ENCODE measurements around the gene FGF8.

- TF ChIP-seq EZH2 (IDR thresholded peaks at IDR 0.05; ENCODE audit: low read depth): no peak
- TF ChIP-seq, protein P1, sequence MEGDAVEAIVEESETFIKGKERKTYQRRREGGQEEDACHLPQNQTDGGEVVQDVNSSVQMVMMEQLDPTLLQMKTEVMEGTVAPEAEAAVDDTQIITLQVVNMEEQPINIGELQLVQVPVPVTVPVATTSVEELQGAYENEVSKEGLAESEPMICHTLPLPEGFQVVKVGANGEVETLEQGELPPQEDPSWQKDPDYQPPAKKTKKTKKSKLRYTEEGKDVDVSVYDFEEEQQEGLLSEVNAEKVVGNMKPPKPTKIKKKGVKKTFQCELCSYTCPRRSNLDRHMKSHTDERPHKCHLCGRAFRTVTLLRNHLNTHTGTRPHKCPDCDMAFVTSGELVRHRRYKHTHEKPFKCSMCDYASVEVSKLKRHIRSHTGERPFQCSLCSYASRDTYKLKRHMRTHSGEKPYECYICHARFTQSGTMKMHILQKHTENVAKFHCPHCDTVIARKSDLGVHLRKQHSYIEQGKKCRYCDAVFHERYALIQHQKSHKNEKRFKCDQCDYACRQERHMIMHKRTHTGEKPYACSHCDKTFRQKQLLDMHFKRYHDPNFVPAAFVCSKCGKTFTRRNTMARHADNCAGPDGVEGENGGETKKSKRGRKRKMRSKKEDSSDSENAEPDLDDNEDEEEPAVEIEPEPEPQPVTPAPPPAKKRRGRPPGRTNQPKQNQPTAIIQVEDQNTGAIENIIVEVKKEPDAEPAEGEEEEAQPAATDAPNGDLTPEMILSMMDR (conservative IDR thresholded peaks at IDR 0.05): no peak
These were observed 52.7 kb downstream of the FGF8 start for GRCh38 chr10:101723176-101723575.
